Activated naive CD8-positive, alpha-beta T cell treated with anti-CD3 and anti-CD28 coated beads for 36 hours (primary cell): ENCODE data around the gene DOLPP1. TPM values are rescaled to one million over a fixed set of nuclear protein-coding genes. Genes with fewer than 3 reads are reported as not detected.
A peak's percentile ranks its signal among the peaks of the same experiment; 100 is the strongest.

ENCODE experiments used
- DNase-seq: peaks from one replicate; pipeline ENCODE4 v3.0.0; 2021
- H3K27ac Mint-ChIP-seq: one replicate; pipeline ENCODE4 v1.8.0; 2022; ENCODE audit warnings: mild to moderate bottlenecking, moderate library complexity, mixed read lengths
- H3K27me3 Mint-ChIP-seq: one replicate; pipeline ENCODE4 v1.8.0; 2022; ENCODE audit warnings: mild to moderate bottlenecking, mixed read lengths
- H3K36me3 Mint-ChIP-seq: one replicate; pipeline ENCODE4 v1.8.0; 2021; ENCODE audit warnings: mild to moderate bottlenecking, mixed read lengths
- H3K4me1 Mint-ChIP-seq: one replicate; pipeline ENCODE4 v1.8.0; 2021; ENCODE audit warnings: mixed read lengths
- H3K4me3 Mint-ChIP-seq: one replicate; pipeline ENCODE4 v1.8.0; 2022; ENCODE audit warnings: mild to moderate bottlenecking, moderate library complexity, mixed read lengths
- H3K9me3 Mint-ChIP-seq: one replicate; pipeline ENCODE4 v1.8.0; 2022; ENCODE audit warnings: mixed read lengths
- total RNA-seq, 2 experiments: library from RNA; stranded (reverse); gene quantifications; one replicate each; pipeline ENCODE4 v1.2.3, GENCODE V29; 2021

Gene DOLPP1
- total RNA-seq, 2 experiments from 2014 or later, result 17.7 to 20.8 TPM

DNA sequence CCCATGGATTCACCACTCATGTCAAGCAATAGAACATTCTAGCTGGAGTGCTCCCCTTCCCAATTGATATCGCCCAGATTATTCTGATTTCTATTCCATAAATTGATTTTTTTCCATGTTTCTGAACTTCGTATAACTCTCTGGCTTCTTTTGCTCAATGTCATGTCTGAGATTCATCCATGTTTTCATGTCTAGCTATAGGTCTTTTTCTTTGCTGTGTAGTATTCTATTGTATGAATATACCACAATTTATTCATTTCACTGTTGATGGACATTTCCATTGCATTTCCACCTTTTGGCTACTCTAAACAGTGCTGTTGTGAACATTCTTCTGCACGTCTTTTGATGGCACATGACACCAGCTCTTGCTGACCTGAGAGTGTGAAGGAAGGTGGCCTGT, 49.9 kb downstream of the DOLPP1 start:
- Mint-ChIP-seq H3K4me1 (peaks cover 6% of the 10 kb centered on the region), H3K27ac (no peak overlapping the region), H3K27me3 (no peaks in the 10 kb centered on the region), H3K36me3 (peaks cover 14% of the 10 kb centered on the region), H3K4me3 (no peak overlapping the region), H3K9me3 (no peaks in the 10 kb centered on the region)
- no peak for DNase-seq

DNA sequence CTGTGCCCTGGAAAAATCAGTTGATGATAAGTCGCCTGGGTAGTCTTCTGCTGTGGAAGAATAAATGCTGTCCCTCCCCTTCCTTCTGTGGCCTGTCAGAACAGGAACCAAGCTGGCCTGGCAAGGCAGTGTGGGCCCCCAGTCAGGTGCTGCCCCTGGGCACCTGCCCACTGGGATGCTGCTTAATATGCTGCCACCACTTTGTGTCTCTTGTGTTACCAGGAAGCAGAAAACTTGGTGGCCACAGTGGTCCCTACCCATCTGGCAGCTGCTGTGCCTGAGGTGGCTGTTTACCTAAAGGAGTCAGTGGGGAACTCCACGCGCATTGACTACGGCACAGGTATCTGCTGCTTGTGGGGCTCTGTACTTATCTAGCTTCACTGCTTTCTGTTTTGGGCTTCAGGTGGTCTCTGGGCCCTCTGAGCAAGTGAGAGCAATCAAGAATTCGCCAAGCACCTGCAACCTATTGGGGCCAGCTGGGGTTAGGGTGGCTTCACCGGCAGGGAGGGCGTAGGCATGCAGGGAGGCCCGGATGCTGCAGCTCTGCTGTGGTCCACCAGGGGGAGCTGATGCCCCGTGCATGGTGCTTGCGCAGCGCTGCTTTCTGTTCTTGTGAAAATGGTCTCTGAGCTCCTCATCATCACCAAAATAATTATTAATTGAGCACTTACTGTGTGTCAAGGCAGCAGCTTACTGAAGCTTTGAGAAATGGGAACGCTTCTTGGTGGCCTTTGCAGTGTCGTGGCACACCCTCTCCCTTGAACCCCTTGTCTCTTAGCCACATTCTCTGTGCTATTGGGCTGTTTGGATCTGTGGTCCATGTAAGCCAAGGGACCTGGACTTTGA, 50.6 kb downstream of the DOLPP1 start:
- Mint-ChIP-seq H3K27me3 (no peaks in the 10 kb centered on the region), H3K4me3 (no peak overlapping the region), H3K36me3 (peaks cover 14% of the 10 kb centered on the region), H3K4me1 (peaks cover 6% of the 10 kb centered on the region), H3K9me3 (no peaks in the 10 kb centered on the region), H3K27ac (no peak overlapping the region)
- DNase-seq, result peak; percentile 81

DNA sequence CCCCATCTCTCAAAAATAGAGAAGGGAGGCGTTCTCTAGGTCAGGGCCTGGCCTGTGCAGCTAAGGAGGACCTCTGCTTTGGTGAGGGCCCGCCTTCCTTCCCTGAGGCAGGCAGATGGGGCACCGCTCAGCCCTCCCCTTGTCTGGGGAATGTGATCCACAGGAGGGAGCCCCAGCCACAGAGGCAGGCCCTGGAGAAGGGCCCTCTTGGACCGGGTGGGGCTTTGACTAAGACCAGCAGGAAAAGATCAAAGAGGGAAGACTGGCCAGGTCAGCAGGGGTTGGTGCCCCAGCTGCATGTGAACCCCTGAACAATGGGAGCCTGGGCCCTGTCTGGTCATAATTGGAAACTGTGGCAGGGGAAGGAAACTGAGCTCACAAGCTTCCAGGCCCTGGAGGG, 52.2 kb downstream of the DOLPP1 start:
- no peak for DNase-seq
- H3K27ac Mint-ChIP-seq, result no peak overlapping the region
- H3K27me3 Mint-ChIP-seq, result no peaks in the 10 kb centered on the region
- no peak overlapping the region for H3K4me3 Mint-ChIP-seq
- peaks cover 6% of the 10 kb centered on the region for H3K4me1 Mint-ChIP-seq
- H3K36me3 Mint-ChIP-seq, result peaks cover 18% of the 10 kb centered on the region
- H3K9me3 Mint-ChIP-seq, result no peaks in the 10 kb centered on the region

DNA sequence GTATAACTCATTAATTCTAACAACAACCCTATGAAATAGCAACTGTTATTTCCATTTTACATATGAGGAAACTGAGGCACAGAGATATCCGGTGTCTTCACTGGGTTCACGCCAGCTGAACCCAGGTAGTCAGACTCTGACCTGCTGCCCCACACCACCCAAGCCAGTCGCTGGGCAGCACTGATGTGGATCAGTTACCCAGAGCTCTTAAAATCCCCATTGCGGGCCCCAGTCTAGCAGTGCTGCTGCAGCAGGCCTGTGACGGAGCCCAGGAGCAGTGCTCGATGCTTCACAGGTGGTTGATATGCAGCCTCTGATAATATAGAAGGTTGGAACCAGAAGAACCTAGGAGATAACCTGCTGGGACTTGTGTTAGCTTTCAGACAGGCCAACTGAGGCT, 54.6 kb downstream of the DOLPP1 start:
- DNase-seq, result no peak
- Mint-ChIP-seq H3K4me3 (no peak overlapping the region), H3K9me3 (no peaks in the 10 kb centered on the region), H3K36me3 (peaks cover 19% of the 10 kb centered on the region), H3K4me1 (peaks cover 17% of the 10 kb centered on the region), H3K27ac (no peak overlapping the region), H3K27me3 (no peaks in the 10 kb centered on the region)

DNA sequence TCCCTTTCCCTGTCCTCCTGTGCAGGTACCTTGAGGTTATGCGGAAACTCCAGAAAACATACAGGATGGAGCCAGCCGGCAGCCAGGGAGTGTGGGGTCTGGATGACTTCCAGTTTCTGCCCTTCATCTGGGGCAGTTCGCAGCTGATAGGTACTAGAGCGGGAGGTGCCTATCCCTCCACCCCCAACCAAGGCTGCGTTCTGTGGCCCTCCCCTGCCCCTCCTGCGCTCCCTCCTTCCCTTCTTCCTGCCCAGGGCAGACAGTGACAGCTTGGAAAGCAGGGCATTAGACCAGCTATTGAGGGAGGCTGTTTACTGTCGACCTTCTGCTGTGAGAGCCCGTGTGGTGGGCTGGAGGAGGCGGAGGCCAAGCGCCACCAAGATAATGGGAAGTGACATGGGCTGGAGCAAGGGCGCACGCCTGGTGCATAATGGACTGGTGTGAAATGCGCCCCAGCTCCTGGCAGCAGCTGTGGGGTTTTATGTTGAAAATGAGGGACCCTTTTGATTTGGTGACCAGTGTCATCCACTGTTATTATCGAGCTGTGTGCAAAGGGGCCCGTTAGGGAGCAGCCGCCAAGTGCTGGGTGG, 55.6 kb downstream of the DOLPP1 start:
- no peak overlapping the region for H3K4me3 Mint-ChIP-seq
- peaks cover 26% of the 10 kb centered on the region for H3K4me1 Mint-ChIP-seq
- no peaks in the 10 kb centered on the region for H3K27me3 Mint-ChIP-seq
- H3K9me3 Mint-ChIP-seq, result no peaks in the 10 kb centered on the region
- H3K27ac Mint-ChIP-seq, result no peak overlapping the region
- peaks cover 12% of the 10 kb centered on the region for H3K36me3 Mint-ChIP-seq
- no peak for DNase-seq

DNA sequence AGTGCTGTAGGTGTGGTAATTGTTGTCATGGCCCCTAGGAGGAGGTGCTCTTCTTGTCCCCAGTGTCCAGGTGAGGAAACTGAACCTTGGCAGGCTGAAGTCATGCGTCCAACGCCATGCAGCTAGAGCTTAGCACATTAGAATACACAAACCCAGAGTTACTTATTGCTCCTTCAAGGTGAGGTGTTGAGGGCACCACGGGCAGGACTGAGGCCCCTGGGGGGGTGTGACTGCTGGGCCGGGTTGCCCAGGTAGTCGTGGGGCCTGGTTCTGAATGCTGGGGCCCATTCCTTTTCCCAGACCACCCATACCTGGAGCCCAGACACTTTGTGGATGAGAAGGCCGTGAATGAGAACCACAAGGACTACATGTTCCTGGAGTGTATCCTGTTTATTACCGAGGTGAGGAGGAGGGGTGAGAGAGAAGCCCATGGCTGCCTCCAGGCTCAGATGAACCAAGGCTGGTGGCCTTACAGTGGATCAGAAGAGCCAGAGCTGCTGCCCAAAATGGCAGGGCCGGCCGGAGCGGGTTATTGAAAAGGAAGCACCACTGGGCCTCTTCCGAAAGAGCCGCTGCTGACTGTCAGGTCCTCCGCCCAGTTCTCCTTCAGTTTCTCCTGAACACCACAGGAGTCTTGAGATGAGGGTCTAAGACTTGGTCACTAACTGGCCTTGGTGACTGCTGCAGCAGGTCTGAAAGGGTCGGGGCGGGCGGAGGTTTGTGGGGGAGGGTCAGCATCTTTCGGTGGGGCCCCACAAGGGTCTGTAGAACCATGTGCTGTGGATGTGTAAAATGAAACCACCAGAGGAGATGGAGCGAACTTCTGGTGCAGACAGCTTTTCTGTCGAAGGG, 56.6 kb downstream of the DOLPP1 start:
- Mint-ChIP-seq H3K27me3 (no peaks in the 10 kb centered on the region), H3K4me3 (no peak overlapping the region), H3K36me3 (peaks cover 11% of the 10 kb centered on the region), H3K27ac (peak overlapping the region; percentile 51), H3K9me3 (no peaks in the 10 kb centered on the region), H3K4me1 (peaks cover 27% of the 10 kb centered on the region)
- no peak for DNase-seq

DNA sequence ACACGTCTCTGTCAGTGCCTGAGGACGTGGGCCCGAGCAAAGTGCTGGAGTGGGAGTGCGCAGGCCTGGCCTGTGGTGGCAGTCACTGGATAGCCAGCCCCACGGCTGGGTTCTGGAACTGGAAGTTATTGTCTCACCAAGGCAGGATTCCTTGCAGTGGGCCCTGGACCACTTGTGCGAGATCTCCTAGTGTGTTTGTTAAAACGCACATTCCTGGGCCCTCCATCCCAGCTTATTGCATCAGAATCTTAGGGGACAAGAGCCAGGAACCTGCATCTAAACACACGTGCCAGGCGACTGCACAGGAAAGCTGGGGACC, 57.2 kb downstream of the DOLPP1 start:
- Mint-ChIP-seq H3K27ac (no peak overlapping the region), H3K36me3 (peaks cover 17% of the 10 kb centered on the region), H3K27me3 (no peaks in the 10 kb centered on the region), H3K4me3 (no peak overlapping the region), H3K9me3 (no peaks in the 10 kb centered on the region), H3K4me1 (peaks cover 31% of the 10 kb centered on the region)
- no peak for DNase-seq

DNA sequence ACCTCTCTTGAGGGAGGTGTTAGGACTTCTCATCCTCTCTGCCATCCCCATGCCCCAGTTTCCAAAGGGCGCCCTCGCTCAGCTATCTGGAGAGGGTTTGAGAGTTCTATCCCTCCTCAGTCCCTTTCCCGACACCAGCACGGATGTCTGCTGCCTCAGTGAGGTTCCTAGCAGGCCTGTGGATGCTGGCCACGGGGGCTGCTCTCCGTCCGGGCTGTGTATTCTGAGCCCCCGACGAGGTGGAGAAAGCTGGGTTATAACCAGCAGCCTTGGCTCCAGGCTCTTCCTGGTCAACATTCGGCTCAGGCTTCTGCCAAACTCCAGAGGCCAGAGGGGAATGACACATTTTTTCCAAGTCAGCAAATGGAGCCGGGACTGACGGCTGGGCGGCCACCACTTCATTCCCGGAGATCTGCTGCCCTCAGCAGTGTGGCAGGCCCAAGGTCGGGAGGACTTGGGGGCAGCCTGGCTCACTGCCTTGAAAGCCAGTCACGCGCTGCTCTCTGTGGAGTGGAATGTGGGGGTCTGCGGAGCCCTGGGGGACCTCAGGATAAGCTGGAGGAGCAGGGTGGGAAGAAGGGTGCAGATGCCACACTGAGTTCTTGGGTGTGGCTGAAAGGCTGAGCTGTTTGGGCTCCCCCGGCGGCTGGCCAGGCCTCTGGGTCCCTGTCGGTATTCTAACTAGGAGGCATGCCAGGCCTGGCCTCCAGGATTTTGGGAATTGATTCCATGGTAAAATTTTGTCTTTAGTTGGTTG, 57.7 kb downstream of the DOLPP1 start:
- no peak for DNase-seq
- Mint-ChIP-seq H3K9me3 (no peaks in the 10 kb centered on the region), H3K27ac (peak overlapping the region; percentile 99), H3K27me3 (no peaks in the 10 kb centered on the region), H3K4me1 (peaks cover 33% of the 10 kb centered on the region), H3K4me3 (no peak overlapping the region), H3K36me3 (peaks cover 20% of the 10 kb centered on the region)

DNA sequence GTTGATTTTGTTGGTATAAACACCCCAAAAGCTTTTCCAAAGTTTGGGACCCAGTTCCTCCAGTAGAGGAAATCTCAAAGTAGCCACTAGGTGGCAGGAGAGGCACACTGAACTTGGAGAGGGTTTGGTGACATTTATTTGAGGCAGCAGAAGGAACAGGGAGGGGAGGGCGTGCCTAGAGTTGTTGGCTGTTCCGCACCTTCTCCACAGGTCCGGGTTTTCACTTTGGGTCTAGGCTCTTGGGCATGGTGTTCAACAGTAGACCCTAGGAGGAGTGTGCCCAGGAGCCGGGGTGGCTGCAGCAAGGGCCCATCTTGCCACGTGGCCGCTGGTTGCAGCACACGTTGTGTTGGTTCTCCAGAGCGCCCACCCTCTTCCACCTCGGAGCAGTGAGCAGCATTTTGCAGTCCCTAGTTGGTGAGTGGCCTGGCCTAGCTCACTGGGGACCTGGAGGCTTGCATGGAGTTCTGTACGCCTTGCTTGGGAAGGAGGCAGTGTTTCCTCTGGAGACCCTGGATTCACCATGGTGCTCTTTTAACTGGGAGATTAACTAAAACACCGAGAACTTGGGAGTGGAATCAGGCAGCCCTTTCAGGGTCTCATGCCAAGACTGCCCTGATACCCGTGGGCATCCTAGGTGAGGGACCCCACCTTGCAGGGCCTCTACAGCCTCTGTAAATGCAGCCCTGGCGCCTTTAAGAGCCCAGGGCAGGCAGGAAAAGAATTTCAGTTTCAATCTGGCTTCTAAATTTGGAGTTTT, 58.5 kb downstream of the DOLPP1 start:
- peak overlapping the region; percentile 89 for H3K4me3 Mint-ChIP-seq
- peak; percentile 72 for DNase-seq
- H3K27me3 Mint-ChIP-seq, result no peaks in the 10 kb centered on the region
- peak overlapping the region; percentile 99 for H3K27ac Mint-ChIP-seq
- no peaks in the 10 kb centered on the region for H3K9me3 Mint-ChIP-seq
- H3K36me3 Mint-ChIP-seq, result peaks cover 26% of the 10 kb centered on the region
- H3K4me1 Mint-ChIP-seq, result peaks cover 36% of the 10 kb centered on the region

DNA sequence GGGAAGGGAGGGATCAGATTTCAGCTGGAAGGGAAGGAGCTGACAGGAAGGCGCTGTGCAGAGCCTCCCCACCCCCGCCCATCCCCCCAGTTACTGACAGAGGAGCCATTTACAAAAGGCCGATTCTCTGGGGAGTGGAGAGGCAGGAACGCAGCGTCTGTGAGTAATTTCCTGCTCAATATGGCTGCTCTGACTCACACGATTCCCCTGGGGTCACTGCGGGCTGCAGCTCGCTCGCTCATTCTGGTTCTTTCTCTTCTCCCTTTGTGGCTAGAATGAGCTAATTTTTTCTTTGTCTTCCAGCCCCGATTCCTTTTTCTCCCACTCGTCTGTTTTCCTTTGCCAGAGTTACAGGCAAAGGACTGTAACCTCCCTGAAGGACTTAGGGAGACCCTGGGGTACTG, 59.1 kb downstream of the DOLPP1 start:
- H3K27me3 Mint-ChIP-seq, result no peaks in the 10 kb centered on the region
- DNase-seq, result peak; percentile 83
- H3K27ac Mint-ChIP-seq, result peak overlapping the region; percentile 99
- H3K9me3 Mint-ChIP-seq, result no peaks in the 10 kb centered on the region
- peaks cover 36% of the 10 kb centered on the region for H3K4me1 Mint-ChIP-seq
- peak overlapping the region; percentile 89 for H3K4me3 Mint-ChIP-seq
- peaks cover 26% of the 10 kb centered on the region for H3K36me3 Mint-ChIP-seq

Other genes with a start within 250 kb of the DOLPP1 start
- 1 to 10 TPM; 7.4 to 9.4 TPM for gene KYAT1, start 199.2 kb upstream of the DOLPP1 start, total RNA-seq
- 10 to 100 TPM; 19.9 to 20.3 TPM for gene LRRC8A, start 199.0 kb upstream of the DOLPP1 start, total RNA-seq
- under 1 TPM; 0.49 to 0.52 TPM for gene PHYHD1, start 160.1 kb upstream of the DOLPP1 start, total RNA-seq
- 10 to 100 TPM; 10.1 to 11.3 TPM for gene DOLK, start 133.5 kb upstream of the DOLPP1 start, total RNA-seq
- 100 to 1,000 TPM; 128 to 130 TPM for gene NUP188, start 133.4 kb upstream of the DOLPP1 start, total RNA-seq
- 10 to 100 TPM; 42.9 to 46.3 TPM for gene SH3GLB2, start 52.8 kb upstream of the DOLPP1 start, total RNA-seq
- 10 to 100 TPM; 26.2 to 29.0 TPM for gene MIGA2, start 44.5 kb upstream of the DOLPP1 start, total RNA-seq
- 1 to 10 TPM; 7.3 to 7.9 TPM for gene CRAT, start 29.7 kb downstream of the DOLPP1 start, total RNA-seq
- gene PTPA, start 30.3 kb downstream of the DOLPP1 start, total RNA-seq, result 100 to 1,000 TPM; 101 to 104 TPM
- 1 to 10 TPM; 1.1 to 1.2 TPM for gene IER5L, start 97.2 kb downstream of the DOLPP1 start, total RNA-seq